AG08396 (cell line): ENCODE data around the gene IRF3.

Source experiments
- DNase-seq: peaks from one replicate; pipeline ENCODE4 v3.0.0; 2012; ENCODE audit warnings: low spot score, mixed read lengths

Gene IRF3

GRCh38 chr19:49616945-49617344 lies 48.7 kb downstream of the IRF3 start:
- no peak for DNase-seq

DNA sequence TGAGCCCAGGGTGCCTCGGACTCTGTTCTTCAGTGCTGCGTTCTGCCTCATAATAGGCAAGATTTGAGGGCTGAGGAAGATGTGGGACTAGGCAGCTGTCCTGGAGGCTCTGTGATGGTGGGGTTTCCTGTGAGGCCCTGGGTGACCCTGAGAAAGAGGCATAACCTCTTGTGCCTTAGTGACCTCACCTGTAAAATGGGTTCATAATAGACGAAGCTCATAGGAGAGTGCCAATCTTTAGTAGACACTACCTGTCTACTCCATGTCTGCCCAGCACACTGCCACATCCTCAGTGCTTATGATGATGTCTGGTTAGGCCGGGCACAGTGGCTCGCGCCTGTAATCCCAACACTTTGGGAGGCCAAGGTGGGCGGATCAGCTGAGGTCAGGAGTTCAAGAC lies 49.1 kb downstream of the IRF3 start:
- DNase-seq = no peak

GRCh38 chr19:49615861-49616260 lies 49.8 kb downstream of the IRF3 start:
- DNase-seq = no peak

- peak; percentile 82 for DNase-seq
These were observed 51.4 kb downstream of the IRF3 start for GRCh38 chr19:49614096-49614833.

DNA sequence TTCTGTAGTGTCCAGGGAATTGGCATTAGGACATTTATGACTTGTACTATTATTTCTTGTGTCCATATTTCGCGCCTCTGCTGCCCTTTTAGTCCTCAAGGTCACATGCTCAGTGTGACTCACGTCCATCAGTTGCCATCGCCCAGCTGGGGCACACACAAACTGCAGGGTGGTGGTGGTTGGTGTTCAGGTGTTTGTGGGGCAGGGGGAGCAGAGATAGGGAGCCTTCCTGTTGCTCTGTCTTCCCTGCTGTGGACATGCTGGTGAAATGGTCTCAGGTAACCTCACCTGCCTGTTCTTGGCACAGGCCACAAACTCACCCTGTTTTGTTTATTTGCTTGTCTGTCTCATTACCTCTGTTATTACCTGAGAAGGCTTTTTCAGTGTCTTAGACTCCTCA lies 52.3 kb downstream of the IRF3 start:
- DNase-seq = peak; percentile 53
